ENCODE data around the gene OGFRL1.
A peak's percentile ranks its signal among the peaks of the same experiment; 100 is the strongest.

OGFRL1 gene

GRCh38 chr6:71336901-71337300 is 48.3 kb downstream of the OGFRL1 start:
- no peak for FAIRE-seq

- FAIRE-seq = no peak
Observed at GRCh38 chr6:71338540-71339316, 50.1 kb downstream of the OGFRL1 start.

DNA sequence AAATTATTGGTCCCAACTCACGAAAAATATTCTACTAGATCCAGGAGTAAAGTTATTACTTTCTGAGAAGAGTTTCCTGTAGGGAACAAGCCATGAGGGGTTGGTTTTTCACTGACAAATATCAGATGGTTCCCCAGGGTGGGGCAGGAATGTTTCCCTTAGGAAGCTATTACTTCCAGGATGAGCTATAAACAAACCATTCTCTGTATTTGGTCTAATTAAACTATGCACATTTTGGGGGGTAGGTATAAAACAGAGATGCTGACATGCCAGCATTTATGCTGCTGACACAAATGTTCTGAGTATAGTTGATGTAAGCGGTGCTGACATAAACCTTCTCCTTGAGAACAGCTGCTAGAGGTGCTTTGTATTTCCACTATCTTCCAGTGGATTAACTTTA is 54.2 kb downstream of the OGFRL1 start:
- no peak for FAIRE-seq

- no peak for FAIRE-seq
Observed at GRCh38 chr6:71345476-71346333, 57.1 kb downstream of the OGFRL1 start.

DNA sequence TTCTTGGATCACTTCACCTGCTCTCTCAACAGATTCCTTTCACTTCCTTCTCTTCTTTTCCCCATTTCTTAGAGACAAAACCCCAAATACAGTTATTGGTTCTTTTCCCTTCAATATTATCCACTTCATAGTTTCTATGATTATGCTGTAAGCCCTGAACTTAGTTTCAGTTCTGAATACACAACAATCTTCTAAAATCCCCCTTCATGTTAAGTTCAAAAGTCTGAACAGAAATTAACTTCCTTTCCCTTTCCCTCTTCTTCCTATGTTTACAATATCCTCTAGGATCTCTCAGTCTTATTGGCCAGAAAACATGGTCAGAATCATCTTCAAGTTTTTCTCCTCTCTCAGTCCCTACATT is 57.7 kb downstream of the OGFRL1 start:
- no peak for FAIRE-seq

DNA sequence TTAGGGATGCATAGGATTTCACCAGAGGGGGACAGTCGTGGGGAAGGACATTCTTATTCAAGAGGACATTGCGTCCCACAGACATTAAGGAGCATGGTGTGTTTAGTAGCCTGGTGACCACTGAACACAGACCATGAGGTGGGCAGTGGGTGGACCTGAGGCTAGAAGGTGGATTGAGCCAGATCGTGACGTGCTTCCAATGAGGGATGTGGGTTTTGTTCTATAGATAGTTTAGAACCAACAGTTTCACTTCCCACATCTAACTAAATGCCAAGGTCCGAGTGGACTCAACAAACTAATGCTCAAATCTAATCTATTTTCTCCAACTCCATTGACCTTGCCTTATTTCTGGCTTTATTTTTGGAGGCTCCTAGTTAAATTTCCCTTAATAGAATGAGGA is 58.5 kb downstream of the OGFRL1 start:
- no peak for FAIRE-seq

- peak; percentile 99 for FAIRE-seq
Observed at GRCh38 chr6:71349395-71349794, 60.8 kb downstream of the OGFRL1 start.

DNA sequence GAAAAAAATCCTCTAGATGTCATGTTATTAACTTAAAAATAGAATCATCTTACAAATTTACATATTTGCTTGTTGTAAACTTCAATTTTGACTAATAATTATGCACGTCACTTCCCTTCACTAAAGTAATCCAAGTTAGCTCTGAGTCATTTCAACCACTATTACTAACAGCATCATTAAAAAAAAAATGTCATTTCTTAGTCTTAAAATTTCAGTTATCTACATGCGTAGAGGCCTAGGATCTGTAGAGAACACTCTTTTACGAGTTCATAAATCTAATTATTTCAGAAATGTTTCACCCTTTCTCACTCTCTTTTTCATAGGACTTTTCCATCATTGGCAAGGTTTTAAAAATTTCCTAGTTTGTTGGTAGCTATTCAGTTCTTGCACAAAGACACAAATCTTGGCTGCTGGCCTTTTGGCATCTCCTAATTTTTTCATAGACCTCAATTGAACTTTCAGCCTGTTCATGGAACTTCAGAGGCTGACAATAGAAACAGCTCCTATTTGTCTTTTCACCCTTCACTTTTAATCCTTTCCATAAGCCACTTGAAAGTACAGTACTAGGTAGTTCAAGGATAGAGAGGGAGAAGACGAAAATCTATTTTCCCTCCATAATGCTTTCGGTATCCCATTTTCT is 61.5 kb downstream of the OGFRL1 start:
- FAIRE-seq = no peak

- FAIRE-seq = no peak
Observed at GRCh38 chr6:71351190-71351589, 62.6 kb downstream of the OGFRL1 start.
